NCI-H146 treated with DMSO at 0.1 percent for 48 hours (cell line): Measurements from ENCODE around the gene SPATA2.

Experiments
- DNase-seq: peaks from one replicate; lab custom pipeline; 2025; ENCODE audit not compliant: unreplicated experiment; lab: John Stamatoyannopoulos, UW

SPATA2 gene

DNA sequence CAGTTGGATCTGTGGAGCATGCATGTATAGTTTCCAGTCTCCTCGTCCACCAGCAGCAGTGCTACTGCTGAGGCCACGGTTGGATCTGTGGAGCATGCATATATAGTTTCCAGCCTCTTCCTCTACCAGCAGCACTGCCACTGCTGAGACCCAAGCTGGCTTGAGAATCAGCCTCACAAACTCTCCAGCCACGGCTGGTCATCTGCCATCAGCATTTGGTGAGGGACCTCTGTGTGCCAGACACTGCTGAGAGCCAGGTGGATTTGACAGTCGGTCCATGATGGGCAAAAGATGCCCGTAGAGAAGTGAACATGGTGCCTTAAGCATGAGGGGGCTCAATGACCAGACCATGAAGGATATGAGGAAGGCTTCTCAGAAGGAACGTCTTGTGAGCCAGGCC, 56.3 kb downstream of the SPATA2 start:
- DNase-seq = no peak

DNA sequence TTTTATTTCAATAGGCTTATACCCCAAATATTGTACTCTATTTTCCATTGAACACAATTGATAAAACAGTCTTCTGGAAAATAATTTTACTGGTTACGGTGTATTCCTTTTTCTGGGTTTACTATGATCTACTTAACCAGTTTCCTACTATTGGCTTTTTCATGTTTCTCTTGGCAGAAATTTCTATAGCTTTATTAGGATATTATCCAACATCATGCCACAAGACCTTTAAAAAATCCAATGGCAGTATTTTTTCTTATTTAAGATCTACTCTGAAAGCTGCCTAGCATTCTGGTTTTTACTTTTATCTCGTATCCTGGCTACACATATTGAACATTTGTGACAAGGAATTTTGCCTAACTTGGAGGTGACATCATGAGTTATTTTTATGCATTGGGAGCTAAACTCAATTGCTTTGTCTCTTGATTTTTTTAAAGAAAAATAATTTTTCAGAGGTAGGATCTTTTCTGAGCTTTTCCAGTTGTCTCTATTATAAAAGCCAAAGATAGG, 57.2 kb downstream of the SPATA2 start:
- no peak for DNase-seq

DNA sequence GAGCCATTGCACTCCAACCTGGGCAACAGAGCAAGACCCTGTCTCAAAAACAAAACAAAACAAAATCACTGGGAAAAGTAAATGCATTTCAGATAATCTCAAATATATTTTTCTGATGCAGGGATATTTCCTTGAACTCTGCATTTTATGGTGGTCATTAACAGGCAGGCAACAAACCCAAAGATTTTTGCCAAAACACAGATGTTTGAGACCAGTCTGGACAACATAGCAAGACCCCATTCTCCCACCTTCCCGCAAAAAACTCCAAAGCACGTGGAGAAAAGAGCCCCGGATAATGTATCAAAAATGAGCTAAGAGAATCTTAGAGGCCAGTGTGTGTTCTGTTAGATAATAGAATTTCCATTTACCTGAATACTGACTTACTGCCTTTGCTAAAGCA, 58.4 kb downstream of the SPATA2 start:
- no peak for DNase-seq

DNA sequence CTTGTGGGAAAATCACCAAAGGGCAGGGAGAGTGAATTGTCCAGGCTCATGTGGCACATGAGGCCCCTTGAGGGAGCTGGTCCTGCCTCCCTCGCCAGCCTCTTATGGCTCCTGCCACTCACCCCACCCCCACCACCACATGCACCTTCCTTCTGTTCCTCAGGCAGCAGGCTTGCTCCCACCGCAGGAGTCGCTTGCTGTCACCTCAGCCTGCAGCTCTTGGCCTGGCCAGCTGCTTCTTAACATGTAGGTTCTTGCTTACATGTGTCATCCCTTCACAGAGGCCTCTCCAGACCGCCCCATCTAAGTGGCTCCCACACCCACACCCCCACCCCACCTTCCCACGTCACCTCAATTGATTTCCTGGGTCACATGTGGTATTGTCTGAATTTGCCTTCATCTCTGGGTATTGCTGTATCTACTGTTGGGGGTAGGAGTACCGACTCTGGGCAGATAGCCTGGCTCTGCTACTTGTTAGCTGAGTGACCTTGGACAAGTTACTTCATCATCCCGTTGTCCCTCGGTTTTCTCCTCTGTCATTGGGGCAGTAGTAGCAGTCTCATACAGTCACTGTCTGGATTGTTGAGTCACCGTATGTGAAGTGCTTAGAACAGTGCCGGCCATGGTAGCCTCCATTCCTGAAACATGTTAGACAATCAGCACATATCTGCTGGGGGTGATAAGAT, 61.0 kb downstream of the SPATA2 start:
- no peak for DNase-seq

DNA sequence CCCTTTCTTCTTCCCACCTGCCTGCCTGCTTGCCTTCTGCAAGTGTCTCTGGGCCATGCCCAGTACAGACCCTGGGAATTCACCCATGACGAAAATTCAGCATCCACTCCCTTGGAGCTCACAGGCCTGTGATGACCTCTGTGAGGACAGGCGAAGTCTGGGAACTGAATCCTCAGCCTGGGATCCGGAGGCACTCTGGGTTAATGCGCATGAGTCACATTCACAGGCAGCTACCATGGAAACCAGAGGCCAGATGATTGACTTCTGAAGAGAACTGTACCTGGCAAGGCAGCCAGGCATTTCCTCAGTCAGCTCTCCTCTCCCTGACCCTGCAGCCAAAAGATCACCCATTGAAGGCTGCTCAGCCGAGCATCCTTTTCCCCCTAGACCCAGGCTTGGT, 61.7 kb downstream of the SPATA2 start:
- DNase-seq = no peak
